ENCODE measurements around the gene SMOC1. TPM values are rescaled to one million over a fixed set of nuclear protein-coding genes. Genes with fewer than 3 reads are reported as not detected.

The SMOC1 gene
- total RNA-seq, 1 donor from 2014 or later, result 4.4 TPM

DNA sequence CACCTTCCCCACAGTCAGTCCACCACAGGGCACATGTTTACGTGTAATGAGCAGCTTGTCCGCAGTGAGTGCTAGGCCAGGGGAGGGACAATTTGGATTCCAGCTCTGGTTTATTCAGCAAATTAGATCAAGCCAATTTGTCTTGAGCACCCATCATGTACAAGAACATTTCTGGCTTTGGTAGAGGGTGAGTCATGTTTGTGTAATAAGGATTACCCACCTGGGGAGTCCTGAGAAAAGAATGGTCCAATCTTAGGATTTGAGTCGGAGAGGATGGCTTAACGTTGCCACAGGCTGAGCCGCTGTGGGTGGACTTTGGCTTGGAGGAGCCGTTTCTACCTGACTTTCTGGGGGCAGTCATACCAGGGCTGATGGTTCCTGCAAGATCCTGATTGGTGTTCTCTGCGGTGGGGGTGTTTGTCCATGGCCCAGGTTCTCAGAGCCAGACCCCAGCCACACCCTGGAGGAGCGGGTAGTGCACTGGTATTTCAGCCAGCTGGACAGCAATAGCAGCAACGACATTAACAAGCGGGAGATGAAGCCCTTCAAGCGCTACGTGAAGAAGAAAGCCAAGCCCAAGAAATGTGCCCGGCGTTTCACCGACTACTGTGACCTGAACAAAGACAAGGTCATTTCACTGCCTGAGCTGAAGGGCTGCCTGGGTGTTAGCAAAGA lies 143.7 kb downstream of the SMOC1 start:
- Histone ChIP-seq H3K36me3 (no peaks in the 10 kb centered on the region), H3K27me3 (ENCODE audit: low read depth) (peaks cover 10% of the 10 kb centered on the region), H3K4me1 (peaks cover 4% of the 10 kb centered on the region), H3K4me3 (no peak overlapping the region), H3K27ac (replicated peaks) (no peak overlapping the region), H3K9me3 (replicated peaks) (no peaks in the 10 kb centered on the region)
- DNase-seq, result no peak
- intact Hi-C loops (cut with micrococcal nuclease), result no loop called here
- TF ChIP-seq, protein P1, sequence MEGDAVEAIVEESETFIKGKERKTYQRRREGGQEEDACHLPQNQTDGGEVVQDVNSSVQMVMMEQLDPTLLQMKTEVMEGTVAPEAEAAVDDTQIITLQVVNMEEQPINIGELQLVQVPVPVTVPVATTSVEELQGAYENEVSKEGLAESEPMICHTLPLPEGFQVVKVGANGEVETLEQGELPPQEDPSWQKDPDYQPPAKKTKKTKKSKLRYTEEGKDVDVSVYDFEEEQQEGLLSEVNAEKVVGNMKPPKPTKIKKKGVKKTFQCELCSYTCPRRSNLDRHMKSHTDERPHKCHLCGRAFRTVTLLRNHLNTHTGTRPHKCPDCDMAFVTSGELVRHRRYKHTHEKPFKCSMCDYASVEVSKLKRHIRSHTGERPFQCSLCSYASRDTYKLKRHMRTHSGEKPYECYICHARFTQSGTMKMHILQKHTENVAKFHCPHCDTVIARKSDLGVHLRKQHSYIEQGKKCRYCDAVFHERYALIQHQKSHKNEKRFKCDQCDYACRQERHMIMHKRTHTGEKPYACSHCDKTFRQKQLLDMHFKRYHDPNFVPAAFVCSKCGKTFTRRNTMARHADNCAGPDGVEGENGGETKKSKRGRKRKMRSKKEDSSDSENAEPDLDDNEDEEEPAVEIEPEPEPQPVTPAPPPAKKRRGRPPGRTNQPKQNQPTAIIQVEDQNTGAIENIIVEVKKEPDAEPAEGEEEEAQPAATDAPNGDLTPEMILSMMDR (IDR thresholded peaks at IDR 0.05; ENCODE audit: borderline replicate concordance), result no peak

DNA sequence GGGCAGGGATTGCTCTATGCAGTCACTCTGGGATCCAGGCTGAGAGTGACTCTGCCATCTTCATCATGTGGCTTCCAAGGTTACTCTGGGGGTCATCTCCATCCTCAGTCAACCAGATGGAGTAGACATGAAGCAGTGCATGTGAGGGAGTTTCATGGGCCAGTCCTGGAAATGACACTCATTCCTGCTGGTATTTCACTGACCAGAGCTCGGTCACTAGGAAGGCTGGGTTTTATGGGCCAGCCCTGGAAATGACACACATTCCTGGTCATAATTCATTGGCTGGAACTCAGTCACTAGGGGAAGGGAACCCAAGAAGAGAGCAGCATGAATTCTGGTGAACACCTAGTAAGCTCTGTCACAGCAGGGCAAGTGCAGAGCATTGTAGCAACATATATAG lies 144.7 kb downstream of the SMOC1 start:
- TF ChIP-seq, protein P1 (IDR thresholded peaks at IDR 0.05; ENCODE audit: borderline replicate concordance), result no peak
- H3K36me3 ChIP-seq, result no peaks in the 10 kb centered on the region
- H3K27ac ChIP-seq (replicated peaks), result no peak overlapping the region
- intact Hi-C loops (cut with micrococcal nuclease), result no loop called here
- H3K4me3 ChIP-seq, result no peak overlapping the region
- H3K4me1 ChIP-seq, result no peaks in the 10 kb centered on the region
- no peaks in the 10 kb centered on the region for H3K9me3 ChIP-seq (replicated peaks)
- no peak for DNase-seq
- H3K27me3 ChIP-seq (ENCODE audit: low read depth), result peaks cover 20% of the 10 kb centered on the region

DNA sequence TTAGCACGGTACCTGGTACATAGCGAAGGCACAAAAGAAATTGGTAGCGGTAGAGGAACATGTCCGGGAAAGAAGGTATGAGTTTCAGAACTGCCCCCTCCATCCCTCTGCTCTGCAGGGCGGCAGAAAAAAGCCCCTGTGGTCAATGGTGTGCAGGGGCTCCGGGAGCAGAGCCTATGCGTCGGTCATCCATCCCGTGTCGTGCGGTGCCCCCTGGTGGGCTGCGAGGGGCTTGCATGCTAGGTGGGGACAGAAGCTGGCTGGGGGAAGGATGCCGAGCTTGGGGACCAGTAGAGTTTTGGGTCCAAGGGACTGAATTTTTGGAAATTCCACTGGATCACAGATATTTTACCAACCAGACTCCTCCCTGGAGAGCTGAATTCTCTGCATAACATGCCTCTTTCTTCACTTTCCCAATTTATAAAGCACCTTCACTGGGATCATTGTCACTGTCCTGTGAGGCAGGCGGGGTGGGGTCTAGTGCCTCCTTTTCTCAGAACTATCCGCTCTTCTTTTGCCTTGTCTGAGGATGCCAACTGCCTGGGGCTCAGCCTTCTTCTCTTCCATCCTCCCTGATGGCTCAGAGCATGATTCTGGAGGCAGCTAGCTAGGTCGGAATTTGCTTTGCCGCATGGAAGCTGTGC lies 148.7 kb downstream of the SMOC1 start:
- Histone ChIP-seq H3K4me1 (no peaks in the 10 kb centered on the region), H3K4me3 (no peak overlapping the region), H3K27ac (replicated peaks) (no peak overlapping the region), H3K36me3 (no peaks in the 10 kb centered on the region), H3K27me3 (ENCODE audit: low read depth) (peaks cover 46% of the 10 kb centered on the region), H3K9me3 (replicated peaks) (no peaks in the 10 kb centered on the region)
- intact Hi-C loops (cut with micrococcal nuclease), result loop anchor here (2.0 kb wide), 1 partner anchor 209 kb away; no protein-coding TSS in a partner anchor
- DNase-seq, result peak; percentile 63
- TF ChIP-seq, protein P1 (IDR thresholded peaks at IDR 0.05; ENCODE audit: borderline replicate concordance), result peak; percentile 91

DNA sequence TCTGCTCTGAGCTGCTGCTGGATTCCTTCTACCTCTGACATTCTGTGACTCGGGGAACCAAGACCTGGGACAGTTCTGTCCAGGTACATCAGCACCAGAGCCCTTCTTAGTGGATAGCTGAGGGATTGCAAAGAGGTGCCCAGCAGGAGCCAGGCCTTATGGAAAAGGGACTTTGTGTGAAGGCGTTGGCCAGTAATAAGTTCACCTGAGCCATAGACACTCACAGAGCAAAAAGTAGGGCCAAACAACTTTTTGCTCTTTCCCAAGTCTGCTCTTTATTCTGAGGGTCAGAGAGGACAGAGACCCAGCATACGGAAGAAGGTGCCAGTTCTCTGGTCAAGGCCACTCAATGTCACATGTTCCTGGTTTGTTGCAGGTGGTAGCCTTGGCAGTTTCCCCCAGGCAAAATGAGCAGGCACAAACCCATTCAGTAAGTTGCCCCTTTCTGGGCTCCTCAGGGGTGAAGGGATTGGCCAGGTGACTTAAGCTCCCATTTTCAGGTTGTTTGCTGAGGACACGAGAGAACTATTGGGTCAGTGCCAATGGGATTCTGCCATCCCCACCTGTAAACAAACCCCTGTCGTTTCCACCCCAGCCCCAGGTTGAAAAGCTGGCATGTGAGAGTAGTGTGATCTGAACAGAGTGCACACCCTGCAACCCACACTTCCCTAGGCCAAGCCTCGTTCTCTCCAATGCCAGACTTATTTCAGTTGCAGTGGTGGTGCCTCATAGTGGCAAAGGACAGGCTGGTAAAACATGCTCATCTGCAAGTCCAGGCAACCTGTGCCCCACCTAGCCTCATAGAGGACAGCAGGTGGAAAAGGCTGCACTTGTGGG lies 150.3 kb downstream of the SMOC1 start:
- intact Hi-C loops (cut with micrococcal nuclease), result no loop called here
- no peaks in the 10 kb centered on the region for H3K36me3 ChIP-seq
- H3K9me3 ChIP-seq (replicated peaks), result no peaks in the 10 kb centered on the region
- H3K4me1 ChIP-seq, result no peaks in the 10 kb centered on the region
- no peak overlapping the region for H3K4me3 ChIP-seq
- TF ChIP-seq, protein P1 (IDR thresholded peaks at IDR 0.05; ENCODE audit: borderline replicate concordance), result no peak
- H3K27ac ChIP-seq (replicated peaks), result no peak overlapping the region
- peaks cover 48% of the 10 kb centered on the region for H3K27me3 ChIP-seq (ENCODE audit: low read depth)
- DNase-seq, result no peak

DNA sequence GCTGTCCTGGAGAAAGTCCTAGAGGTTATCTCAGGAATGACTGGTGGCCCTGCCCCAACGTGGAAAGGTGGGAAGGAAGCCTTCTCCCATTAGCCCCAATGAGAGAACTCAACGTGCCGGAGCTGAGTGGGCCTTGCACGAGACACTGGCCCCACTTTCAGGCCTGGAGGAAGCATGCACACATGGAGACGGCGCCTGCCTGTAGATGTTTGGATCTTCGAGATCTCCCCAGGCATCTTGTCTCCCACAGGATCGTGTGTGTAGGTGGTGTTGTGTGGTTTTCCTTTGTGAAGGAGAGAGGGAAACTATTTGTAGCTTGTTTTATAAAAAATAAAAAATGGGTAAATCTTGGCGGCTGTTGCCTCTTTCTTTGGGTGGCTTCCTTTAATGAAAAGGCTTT lies 152.8 kb downstream of the SMOC1 start:
- Histone ChIP-seq H3K27me3 (ENCODE audit: low read depth) (peaks cover 61% of the 10 kb centered on the region), H3K9me3 (replicated peaks) (no peaks in the 10 kb centered on the region), H3K4me1 (no peaks in the 10 kb centered on the region), H3K27ac (replicated peaks) (no peak overlapping the region), H3K4me3 (no peak overlapping the region), H3K36me3 (no peaks in the 10 kb centered on the region)
- intact Hi-C loops (cut with micrococcal nuclease), result no loop called here
- TF ChIP-seq, protein P1 (IDR thresholded peaks at IDR 0.05; ENCODE audit: borderline replicate concordance), result no peak
- no peak for DNase-seq

Data from left ventricle myocardium inferior (tissue), 1 donor.